ENCODE results near the gene ZDHHC18.
A peak's percentile ranks its signal among the peaks of the same experiment; 100 is the strongest.
"Not testable (repeated sequence)": the region's sequence is repeated elsewhere in the genome, so short reads cannot be mapped to it uniquely, and the experiment has no call there.

Gene ZDHHC18

DNA sequence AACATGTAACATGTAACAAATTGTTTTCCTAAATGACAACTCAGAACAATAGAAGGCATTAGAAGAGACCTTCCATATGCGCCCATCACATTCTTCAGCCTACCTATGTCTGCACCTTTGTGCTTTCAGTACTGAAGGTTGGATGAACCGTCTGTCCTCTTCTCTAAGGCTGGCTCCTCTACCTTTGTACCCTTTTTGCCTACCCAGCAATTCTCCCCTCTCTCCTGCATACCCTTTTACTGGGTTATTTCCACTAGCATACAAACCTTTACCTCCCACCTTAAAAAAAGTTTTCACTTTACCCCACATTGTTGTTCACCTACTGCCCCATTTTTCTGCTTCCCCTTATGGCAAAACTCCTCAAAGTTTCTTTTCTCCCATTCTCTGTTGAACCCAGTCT, 33.6 kb upstream of the ZDHHC18 start:
- no peak for DNase-seq

DNA sequence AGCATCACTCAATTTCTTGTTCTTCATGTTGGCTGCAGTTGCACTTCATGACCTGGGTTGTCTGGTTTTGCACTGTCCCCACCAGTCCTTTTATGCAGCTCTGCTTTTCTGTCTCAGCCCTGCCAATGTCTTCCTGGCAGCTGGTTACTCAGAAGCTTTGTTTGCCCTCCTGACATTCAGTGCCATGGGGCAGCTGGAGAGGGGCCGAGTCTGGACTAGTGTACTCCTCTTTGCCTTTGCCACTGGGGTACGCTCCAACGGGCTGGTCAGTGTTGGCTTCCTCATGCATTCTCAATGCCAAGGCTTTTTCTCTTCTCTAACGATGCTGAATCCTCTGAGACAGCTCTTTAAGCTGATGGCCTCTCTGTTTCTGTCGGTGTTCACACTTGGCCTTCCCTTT, 32.1 kb upstream of the ZDHHC18 start:
- no peak for DNase-seq

DNA sequence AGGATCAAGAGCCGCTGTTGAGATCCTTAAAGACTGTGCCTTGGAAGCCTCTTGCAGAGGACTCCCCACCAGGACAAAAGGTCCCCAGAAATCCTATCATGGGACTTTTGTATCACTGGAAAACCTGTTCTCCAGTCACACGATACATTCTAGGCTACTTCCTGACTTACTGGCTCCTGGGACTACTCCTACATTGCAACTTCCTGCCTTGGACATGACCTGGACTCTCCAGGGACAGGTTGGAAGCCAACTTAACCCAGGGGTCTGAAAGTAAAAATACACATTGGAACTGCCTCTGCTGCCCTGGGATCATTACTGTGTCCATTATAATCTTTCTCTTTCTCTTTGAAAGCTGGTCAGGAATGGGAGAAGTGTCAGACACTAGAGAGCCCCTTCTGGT, 28.9 kb upstream of the ZDHHC18 start:
- DNase-seq: no peak

DNA sequence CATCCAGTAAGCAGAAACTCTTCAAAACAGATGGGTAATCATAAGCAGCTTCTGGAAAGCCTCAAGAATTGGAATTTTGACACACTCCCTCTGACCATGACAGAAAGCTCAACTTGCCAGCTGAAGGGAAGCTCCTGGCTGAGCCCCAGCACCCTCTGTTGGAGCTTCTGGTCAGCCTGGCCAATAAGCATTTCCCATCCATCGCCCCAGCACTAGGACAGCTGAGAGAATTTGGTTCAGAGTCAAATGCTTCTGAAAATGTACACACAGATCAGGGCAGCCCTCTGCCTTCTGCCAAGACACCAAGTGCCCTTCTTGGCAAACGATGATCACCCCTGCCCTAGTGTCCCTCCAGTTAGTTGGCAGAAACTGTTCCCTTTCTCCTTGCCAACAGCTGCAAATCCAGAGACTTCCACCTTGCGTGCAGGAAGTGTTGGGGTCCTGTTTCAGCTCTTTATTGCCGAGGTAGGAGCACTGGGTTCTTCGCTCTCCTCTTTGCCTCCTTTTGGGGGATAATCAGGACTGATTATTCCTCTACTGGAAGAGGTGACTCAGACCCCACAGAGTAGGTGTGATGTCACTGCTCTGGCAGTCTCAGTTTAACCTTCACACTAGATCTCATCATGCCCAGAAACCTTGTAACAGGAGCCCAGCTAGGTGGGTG, 26.9 kb upstream of the ZDHHC18 start:
- DNase-seq: no peak

DNA sequence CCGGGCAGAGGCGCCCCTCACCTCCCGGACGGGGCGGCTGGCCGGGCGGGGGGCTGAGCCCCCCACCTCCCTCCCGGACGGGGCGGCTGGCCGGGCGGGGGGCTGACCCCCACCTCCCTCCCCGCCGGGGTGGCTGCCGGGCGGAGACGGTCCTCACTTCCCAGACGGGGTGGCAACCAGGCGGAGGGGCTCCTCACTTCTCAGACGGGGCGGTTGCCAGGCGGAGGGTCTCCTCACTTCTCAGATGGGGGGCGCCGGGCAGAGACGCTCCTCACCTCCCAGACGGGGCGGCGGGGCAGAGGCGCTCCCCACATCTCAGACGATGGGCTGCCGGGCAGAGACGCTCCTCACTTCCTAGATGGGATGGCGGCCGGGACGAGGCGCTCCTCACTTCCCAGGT, 22.6 kb upstream of the ZDHHC18 start:
- DNase-seq: not testable (repeated sequence)

DNA sequence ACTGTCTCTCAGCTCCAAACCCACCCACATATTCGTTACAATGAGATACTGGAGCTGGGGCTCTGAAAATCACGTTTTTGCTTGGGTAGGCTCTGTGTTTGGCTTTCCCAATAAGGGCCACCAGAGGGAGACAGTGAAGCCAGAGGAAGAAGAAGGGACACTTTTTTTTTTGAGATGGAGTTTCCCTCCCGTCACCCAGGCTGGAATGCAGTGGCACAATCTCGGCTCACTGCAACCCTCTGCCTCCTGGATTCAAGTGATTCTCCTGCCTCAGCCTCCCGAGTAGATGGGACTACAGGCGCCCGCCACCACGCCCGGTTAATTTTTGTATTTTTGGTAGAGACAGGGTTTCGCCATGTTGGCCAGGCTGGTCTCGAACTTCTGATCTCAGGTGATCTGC, 16.4 kb upstream of the ZDHHC18 start:
- DNase-seq: peak; percentile 84 to 88

DNA sequence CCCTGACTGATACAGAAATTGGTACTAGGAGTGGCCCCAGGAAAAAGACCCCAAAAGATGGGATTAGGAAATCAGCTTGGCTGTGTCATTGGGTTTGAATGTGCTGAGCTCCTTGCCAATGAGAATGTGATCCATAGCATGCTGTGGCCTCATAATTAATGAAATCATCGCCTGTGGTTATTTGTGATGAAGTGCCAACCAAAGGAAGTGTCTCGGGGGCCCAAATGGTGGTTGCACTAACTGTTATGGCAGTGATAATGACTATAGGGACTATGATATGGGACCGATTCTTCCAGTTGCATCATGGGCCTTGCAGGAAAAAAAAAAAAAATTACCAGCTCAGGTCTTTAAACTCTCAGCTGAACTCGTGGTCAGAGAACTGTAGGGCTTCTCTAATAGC, 15.4 kb upstream of the ZDHHC18 start:
- peak in 1 of 2 donors; percentile 50 for DNase-seq

DNA sequence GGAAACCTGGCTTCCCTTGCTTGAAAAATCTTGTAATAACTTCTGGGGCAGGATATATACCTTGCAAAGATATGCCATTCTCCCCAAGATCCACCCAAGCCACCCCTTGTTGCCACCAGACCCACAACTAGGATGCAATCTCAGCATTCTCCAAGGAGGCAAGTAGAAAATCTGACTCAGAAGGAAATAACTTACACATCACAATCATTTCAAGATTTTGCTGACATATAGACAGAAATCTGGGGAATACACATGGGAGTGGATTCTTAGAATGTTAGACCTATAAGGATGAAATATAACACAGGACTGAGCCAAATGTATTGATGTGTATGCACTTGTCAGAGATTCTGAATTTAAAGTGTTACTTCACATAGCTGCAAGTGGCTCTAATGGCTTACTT, 14.8 kb upstream of the ZDHHC18 start:
- no peak for DNase-seq

DNA sequence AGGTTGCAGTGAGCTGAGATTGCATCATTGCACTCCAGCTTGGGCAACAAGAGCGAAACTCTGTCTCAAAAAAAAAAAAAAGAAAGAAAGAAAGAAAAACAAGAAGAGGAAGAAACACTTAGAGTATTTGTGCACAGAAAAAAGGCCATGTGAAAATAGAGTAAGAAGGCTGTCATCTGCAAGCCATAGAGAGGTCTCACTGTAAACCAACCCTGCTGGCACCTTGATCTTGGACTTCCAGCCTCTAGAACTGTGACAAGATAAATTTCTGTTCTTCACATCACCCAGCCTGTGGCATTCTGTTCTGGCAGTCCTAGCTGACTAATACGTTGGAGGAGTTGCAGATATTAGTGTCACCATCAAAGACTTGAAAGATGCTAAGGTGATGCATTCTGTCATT, 12.1 kb upstream of the ZDHHC18 start:
- no peak for DNase-seq

DNA sequence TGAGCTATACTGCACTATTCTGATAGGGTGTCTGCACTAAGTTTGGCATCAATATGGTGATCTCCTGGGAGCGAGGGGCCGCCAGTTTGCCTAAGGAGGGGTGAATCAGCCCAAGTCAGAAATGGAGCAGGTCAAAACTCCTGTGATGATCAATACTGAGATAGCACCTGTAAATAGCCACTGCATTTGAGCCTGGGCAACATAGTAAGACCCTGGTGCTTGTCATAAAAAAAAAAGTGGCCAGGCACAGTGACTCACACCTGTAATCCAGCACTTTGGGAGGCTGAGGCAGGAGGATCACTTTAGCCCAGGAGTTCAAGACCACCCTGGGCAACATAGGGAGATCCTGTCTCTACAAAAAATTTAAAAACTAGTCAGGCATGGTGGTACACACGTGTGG, 11.6 kb upstream of the ZDHHC18 start:
- DNase-seq: no peak

DNA sequence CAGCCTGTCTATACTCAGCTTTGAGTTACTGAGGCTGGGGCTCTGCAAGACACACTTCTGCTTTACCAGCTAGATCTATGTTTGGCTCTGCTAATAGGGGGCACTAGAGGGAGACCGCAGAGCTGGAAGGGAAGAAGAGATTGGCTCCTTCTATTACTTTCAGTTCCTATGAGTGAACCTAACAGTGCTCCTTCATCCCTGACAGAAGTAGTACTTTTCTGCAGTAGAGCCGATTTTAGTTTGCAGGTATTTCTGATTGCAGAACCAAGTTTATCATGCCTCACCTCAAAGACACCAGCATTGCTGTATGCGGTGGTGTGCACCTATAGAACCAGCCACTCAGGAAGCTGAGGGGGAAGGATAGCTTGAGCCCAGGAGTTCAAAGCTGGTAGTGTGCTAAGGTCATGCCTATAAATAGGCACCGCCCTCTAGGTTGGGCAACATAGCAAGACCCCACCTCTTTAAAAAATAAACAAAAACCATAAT, 5.7 kb upstream of the ZDHHC18 start:
- DNase-seq: peak; percentile 73 to 74

DNA sequence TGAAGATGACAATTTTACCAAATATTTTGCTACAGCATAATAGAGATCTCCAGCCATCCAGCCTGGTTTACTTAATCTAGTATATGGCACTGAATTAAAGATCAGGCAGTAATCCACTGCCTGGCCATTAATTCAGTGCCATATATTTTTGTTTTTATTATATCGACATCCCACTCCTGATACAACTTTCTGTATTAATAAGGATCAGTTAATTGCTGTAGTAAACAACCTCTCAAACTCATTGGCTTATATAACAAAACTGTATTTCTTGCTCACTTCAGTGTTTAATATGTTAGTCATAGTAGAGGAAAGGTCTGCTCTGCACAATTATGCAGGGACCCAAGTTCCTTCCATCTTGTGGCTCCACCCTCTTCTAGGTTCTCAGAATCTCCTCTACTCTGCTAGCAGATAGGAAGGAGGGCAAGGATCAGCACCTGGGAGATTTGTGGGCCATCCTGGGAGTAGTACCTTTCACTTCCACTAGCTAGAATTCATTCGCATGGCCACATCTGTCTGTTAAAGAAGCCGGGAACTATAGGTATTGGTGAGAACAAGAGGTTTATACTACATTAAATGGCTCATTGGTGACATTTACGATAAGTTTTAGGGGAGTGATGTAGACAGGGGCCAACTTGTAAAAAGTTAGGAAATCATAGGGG, 3.6 kb upstream of the ZDHHC18 start:
- no peak for DNase-seq

DNA sequence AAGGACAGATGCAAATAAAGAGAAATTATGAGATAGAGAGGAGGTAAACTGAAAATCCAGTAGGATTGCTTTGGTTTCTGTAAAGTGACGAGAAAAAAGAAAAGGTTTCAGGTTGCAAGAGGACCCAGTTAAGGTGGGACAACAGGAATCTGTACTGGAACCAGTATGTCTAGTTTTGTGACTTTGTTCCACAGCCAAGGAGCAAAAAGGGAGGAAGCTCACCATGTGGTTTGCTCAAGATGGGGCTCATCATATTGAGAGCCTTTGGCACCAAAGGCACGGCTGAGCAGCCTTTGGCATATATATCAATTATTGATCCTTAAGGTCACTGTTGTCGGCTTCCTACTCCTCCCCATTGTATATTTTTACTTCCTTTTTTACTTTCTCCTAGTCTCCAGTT, 1.8 kb upstream of the ZDHHC18 start:
- no peak for DNase-seq

DNA sequence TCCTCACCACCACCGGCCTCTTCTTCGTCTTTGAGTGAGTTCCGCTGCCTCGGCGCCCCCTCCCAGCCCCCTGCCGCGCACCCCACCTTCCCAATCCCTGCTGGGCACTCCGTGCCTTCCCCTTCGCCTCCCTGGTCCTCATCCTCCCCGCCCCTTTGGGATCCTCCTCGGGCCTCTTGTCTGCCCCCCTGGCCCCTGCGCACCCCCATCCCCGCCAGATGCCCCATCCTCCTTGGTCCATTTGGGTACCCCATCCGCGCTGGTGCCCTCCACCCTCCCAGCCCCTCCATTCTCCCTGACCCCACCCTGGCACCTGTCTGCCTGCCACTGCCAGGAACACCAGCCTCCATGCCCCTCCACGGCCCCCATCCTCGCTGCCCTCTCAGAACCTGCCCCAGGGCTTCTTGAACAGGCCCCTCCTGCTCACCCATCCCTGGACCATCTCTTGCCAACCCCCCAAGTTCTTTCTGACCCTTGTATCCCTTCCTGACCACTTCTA, 667 bp downstream of the ZDHHC18 start:
- DNase-seq: peak in 1 of 2 donors; percentile 15

DNA sequence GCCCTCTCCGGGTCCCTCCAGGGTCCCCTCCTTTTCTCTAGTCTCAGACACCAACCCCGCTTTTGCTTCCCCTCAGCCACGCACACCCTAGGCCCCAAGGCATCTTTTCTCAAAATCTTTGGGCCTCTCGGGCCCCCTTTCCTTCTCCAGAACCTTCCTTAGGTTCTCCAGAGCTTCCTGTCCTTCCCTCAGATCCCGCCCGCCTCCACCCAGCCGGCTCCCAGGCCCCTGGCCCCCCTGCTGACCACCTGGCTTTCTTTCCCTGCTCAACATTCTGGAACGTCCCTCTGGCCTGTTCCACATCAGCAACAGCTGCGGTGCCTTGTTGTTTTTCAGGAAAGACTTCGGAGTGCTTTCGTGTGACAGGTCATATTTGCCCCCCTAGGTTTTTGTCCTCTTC, 1.2 kb downstream of the ZDHHC18 start:
- no peak for DNase-seq

DNA sequence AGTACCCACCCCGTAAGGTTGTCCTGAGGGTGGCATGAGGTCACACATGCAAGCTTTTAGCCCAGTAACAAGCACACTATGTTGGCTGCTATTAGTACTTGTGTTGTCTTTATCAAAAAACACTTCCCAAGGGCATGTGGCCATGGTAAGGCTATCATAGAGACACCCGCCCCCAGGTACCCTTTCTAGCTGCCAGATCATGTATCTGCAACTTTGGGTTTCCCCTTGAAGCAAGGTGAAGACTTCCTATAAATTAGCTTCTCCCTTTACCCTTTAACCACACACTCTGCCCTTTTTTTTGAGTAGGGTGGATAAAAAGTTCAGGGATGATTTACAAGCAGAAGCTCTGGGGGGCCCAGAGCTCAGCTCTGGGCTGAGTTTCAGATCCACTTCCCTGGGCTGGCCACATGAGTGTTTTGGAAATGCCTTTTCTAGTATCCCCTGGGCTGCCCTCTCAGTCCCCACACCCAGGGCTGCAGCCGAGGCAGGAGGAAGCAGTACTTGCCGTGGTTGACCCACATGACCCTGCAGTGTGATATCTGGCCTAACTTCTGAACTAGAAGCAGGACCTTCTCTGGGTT, 2.0 kb downstream of the ZDHHC18 start:
- peak; percentile 39 to 55 for DNase-seq

DNA sequence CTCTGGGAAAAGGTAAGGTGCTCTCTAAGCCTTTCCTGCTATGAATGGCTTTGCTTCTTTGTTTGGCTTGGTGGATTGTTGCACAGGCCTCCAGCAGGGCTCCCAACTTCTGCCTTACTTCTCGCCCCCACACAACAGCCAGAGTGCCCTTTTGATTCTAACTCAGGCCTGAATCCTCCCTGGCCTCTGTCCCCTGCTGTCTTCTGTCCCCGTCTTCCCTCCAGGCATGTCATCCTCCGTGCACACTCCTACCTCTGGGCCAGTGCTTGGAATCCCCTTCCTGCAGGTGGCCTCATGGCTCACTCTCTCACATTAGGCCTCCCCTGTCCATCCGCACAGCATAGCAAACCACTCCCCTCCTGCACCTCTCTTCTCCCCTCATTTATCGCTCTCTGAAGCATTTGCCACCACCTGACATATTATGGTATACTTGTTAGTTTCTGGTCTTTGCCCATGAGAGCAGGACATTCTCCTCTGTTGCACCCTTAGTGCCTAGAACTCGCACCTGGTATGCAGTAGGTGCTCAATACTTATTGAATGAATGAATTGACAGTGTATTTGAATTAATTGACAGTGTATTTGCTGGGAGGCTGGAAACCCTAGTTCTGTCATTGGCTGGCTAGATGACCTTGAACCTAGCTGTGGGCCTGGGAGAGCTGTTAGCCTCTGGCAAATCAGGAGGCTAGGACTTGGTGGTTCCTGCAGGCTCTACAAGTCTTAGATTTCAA, 2.9 kb downstream of the ZDHHC18 start:
- no peak for DNase-seq

DNA sequence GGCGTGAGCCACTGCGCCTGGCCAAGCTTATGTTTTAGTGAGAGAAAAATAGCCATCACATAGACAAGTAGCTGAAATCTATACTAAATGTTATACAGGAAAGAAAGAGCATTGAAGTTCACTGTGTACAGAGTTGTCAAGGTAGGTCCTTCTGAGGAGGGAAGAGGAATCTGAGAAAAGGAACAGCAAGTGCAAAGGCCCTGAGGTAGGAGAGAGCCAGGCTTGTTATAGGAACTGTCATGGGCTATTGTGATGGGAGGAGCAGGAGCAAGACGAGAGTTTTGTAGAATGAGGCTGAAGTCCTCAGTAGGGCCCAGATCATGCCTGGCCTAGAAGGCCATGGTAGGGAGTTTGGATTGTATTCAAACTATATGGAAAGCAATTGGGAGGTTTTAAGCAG, 4.6 kb downstream of the ZDHHC18 start:
- DNase-seq: no peak

DNA sequence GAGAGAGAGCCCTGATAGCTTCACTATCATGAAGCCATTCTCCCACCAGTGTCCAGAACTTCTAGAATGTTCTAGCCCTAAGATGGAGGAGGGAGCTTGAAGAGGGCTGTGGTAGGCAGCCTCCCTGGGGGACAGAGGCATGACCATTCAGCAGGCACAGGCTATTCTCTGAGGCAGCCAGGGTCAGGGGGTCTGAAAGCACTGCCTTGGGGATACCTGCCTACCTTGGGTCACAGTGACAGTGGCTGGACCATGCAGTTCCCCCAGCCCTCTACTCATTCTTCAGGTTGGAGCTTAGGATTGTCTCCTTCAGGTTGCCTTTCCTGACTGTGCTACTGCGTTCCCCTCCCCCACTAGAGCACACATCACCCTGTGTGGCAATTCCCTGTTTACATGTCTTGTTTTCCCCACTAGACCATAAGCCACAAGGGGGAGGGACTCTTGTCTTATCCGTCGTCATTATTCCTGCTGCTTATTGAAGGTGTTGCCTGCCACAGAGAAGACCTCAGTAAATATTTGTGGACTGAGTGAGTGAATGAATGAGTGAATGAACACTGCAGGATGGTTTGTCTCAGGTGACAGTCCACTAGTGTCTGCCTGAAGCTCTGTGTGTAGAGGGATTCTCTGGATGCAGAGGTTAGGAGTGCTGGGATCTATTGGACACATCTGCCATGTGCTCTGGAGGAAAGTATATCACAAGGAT, 5.2 kb downstream of the ZDHHC18 start:
- DNase-seq: peak in 1 of 2 donors; percentile 52

DNA sequence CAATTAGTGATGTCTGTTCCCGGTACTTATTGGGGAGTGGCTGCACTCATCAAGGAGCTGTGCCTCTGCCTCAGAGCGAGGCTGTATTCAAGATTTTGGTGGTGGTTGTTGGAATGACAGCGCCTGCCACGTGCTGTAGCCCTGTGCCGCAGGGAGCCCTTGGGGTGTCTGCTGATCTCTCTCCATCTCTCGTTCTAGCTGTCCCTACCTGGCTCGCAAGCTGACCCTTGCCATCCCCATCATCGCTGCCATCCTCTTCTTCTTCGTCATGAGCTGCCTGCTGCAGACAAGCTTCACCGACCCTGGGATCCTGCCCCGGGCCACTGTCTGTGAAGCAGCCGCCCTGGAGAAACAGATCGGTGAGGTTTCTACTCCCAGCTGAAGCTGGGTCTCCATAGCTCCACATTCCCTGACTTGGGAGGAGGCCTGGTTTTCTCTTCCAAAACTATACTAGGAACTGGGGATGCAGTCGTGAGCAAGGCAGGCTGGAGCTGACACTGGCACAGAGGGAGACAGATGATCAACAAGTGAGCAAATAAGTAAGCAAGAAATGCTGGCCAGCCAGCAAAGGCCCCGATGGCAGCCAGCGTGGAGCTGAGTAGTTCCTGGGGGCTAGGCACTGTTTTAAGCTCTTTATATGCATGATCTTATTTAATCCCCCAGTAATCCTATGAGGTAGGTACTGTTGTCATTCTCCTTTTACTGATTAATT, 5.9 kb downstream of the ZDHHC18 start:
- DNase-seq: no peak

DNA sequence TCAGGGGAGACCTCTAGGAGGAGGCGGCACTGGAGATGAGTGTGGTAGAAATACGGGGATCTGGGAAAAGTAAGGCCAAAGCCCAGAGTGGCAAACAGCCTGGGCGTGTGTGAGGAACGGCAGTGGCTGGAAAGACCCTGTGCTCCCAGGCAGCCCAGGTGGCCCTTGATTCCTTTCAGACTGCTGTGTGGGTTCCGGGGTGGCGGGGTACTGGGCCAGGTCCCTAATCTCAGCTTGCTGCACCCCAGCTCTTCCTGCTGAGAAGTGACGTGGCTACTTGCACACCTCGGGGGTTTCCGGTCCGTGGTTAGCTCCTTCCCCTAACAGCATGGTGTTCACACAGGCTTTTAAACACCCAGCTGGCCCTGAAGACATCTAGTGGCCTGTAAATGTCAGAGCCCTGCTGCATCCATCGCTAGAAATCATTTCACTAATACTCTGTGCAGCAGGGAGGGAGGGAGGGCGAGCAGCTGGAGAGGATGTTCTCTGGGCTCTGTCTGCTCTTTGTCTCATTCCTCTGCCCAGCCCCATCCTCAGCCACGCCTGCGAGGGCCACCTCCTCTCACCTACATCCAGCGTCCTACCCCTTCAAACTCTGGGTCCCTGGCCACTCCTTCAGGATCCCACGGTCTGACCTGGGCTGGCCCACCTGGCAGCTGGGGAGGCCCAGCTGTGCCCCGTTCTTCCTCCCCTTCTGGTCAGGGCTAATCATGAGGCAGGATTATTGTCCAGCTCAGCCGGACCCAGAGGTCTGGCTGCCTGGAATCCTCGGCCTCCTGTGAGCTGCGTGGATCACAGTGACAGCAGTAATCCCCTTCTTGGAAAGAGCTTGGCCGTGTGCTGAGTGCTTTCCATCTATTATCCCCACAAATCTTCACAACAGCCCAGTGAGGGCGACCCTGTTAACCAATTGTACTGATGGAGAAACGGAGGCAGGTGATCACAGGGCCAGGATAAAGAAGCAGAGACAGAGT, 7.2 kb downstream of the ZDHHC18 start:
- peak; percentile 96 for DNase-seq

Data from CD4-positive, alpha-beta T cell treated with Interleukin-4 for 1 hour (primary cell).